Muscle layer of colon (tissue), 2 donors: ENCODE data around the gene UBP1.
"Not testable (repeated sequence)": the region's sequence is repeated elsewhere in the genome, so short reads cannot be mapped to it uniquely, and the experiment has no call there.

Source experiments
- H3K27ac ChIP-seq: one replicate; pipeline ENCODE4 v1.7.0; 2013; ENCODE audit warnings: low read depth, mild to moderate bottlenecking, low read length, moderate library complexity
- H3K27me3 ChIP-seq, 2 donors: one replicate each; pipeline ENCODE4 v1.7.0; 2013; ENCODE audit warnings: low read length in 2 of 2, mild to moderate bottlenecking in 2 of 2; ENCODE audit not compliant: insufficient read depth in 2 of 2, control insufficient read depth in 1 of 2
- H3K36me3 ChIP-seq: one replicate; pipeline ENCODE4 v1.7.0; 2013; ENCODE audit warnings: mild to moderate bottlenecking, low read length; ENCODE audit not compliant: insufficient read depth
- H3K4me1 ChIP-seq: one replicate; pipeline ENCODE4 v1.7.0; 2013; ENCODE audit warnings: mild to moderate bottlenecking, low read length; ENCODE audit not compliant: insufficient read depth
- H3K4me3 ChIP-seq, 2 donors: one replicate each; pipeline ENCODE4 v1.7.0; 2013; ENCODE audit warnings: low read length in 2 of 2, low read depth in 1 of 2, mild to moderate bottlenecking in 1 of 2, moderate library complexity in 1 of 2
- H3K9ac ChIP-seq: one replicate; pipeline ENCODE4 v1.7.0; 2013; ENCODE audit warnings: low read length
- H3K9me3 ChIP-seq: one replicate; pipeline ENCODE4 v1.7.0; 2013; ENCODE audit warnings: mild to moderate bottlenecking, low read length
- donor health status: abdominal sarcoma.
- donor health status: Adenocarcinoma of cecum.

UBP1 gene

GRCh38 chr3:33430061-33430460, 10.1 kb downstream of the UBP1 start:
- Histone ChIP-seq H3K9me3 (no peaks in the 10 kb centered on the region), H3K36me3 (no peaks in the 10 kb centered on the region), H3K4me1 (peaks cover 19% of the 10 kb centered on the region), H3K27me3 (no peaks in the 10 kb centered on the region), H3K9ac (no peak overlapping the region), H3K4me3 (no peak overlapping the region), H3K27ac (no peak overlapping the region)

GRCh38 chr3:33429306-33429705, 10.9 kb downstream of the UBP1 start:
- H3K9me3 ChIP-seq, H3K27me3 ChIP-seq, H3K9ac ChIP-seq, H3K4me3 ChIP-seq, H3K36me3 ChIP-seq, H3K27ac ChIP-seq: not testable (repeated sequence)
- peaks cover 19% of the 10 kb centered on the region for H3K4me1 ChIP-seq

GRCh38 chr3:33428734-33429133, 11.5 kb downstream of the UBP1 start:
- Histone ChIP-seq H3K36me3 (no peaks in the 10 kb centered on the region), H3K27me3 (no peaks in the 10 kb centered on the region), H3K4me3 (no peak overlapping the region), H3K9me3 (no peaks in the 10 kb centered on the region), H3K9ac (no peak overlapping the region), H3K4me1 (peaks cover 19% of the 10 kb centered on the region), H3K27ac (no peak overlapping the region)

- Histone ChIP-seq H3K36me3 (no peaks in the 10 kb centered on the region), H3K9me3 (no peaks in the 10 kb centered on the region), H3K27ac (no peak overlapping the region), H3K9ac (no peak overlapping the region), H3K4me3 (no peak overlapping the region), H3K4me1 (peaks cover 19% of the 10 kb centered on the region), H3K27me3 (no peaks in the 10 kb centered on the region)
Observed at GRCh38 chr3:33426630-33427317, 13.4 kb downstream of the UBP1 start.

- H3K4me3 ChIP-seq, result no peak overlapping the region
Observed at GRCh38 chr3:33426068-33426467, 14.1 kb downstream of the UBP1 start.

GRCh38 chr3:33425453-33425852, 14.8 kb downstream of the UBP1 start:
- no peak overlapping the region for H3K4me3 ChIP-seq
- no peak overlapping the region for H3K9ac ChIP-seq
- no peaks in the 10 kb centered on the region for H3K9me3 ChIP-seq
- H3K27me3 ChIP-seq, result no peaks in the 10 kb centered on the region
- H3K36me3 ChIP-seq, result peaks cover 12% of the 10 kb centered on the region
- H3K27ac ChIP-seq, result no peak overlapping the region
- peaks cover 19% of the 10 kb centered on the region for H3K4me1 ChIP-seq

More at GRCh38 chr3:33426068-33426467, 14.1 kb downstream of the UBP1 start:
- Histone ChIP-seq H3K9ac (no peak overlapping the region), H3K36me3 (peaks cover 7% of the 10 kb centered on the region), H3K4me1 (peaks cover 19% of the 10 kb centered on the region), H3K27me3 (no peaks in the 10 kb centered on the region), H3K27ac (no peak overlapping the region), H3K9me3 (no peaks in the 10 kb centered on the region)

- Histone ChIP-seq H3K36me3 (peaks cover 12% of the 10 kb centered on the region), H3K4me1 (peaks cover 19% of the 10 kb centered on the region), H3K4me3 (no peak overlapping the region), H3K9ac (no peak overlapping the region), H3K27ac (no peak overlapping the region), H3K9me3 (no peaks in the 10 kb centered on the region), H3K27me3 (no peaks in the 10 kb centered on the region)
Observed at GRCh38 chr3:33424606-33425452, 15.4 kb downstream of the UBP1 start.

GRCh38 chr3:33420966-33421365, 19.2 kb downstream of the UBP1 start:
- no peak overlapping the region for H3K27ac ChIP-seq
- H3K36me3 ChIP-seq, result peaks cover 14% of the 10 kb centered on the region
- no peaks in the 10 kb centered on the region for H3K9me3 ChIP-seq
- H3K4me3 ChIP-seq, result no peak overlapping the region
- no peaks in the 10 kb centered on the region for H3K27me3 ChIP-seq
- H3K9ac ChIP-seq, result no peak overlapping the region
- no peaks in the 10 kb centered on the region for H3K4me1 ChIP-seq

GRCh38 chr3:33419948-33420347, 20.3 kb downstream of the UBP1 start:
- H3K27ac ChIP-seq, result no peak overlapping the region
- H3K4me3 ChIP-seq, result no peak overlapping the region
- H3K36me3 ChIP-seq, result peaks cover 24% of the 10 kb centered on the region
- no peak overlapping the region for H3K9ac ChIP-seq
- no peaks in the 10 kb centered on the region for H3K4me1 ChIP-seq
- H3K9me3 ChIP-seq, result no peaks in the 10 kb centered on the region
- H3K27me3 ChIP-seq, result no peaks in the 10 kb centered on the region

- Histone ChIP-seq H3K36me3 (peaks cover 32% of the 10 kb centered on the region), H3K27ac (no peak overlapping the region), H3K27me3 (no peaks in the 10 kb centered on the region), H3K9me3 (no peaks in the 10 kb centered on the region), H3K4me1 (no peaks in the 10 kb centered on the region), H3K4me3 (no peak overlapping the region), H3K9ac (no peak overlapping the region)
Observed at GRCh38 chr3:33417066-33417673, 23.0 kb downstream of the UBP1 start.

- H3K36me3 ChIP-seq, result peaks cover 64% of the 10 kb centered on the region
- H3K27ac ChIP-seq, H3K4me1 ChIP-seq, H3K9me3 ChIP-seq, H3K9ac ChIP-seq, H3K27me3 ChIP-seq, H3K4me3 ChIP-seq: not testable (repeated sequence)
Observed at GRCh38 chr3:33410816-33411215, 29.4 kb downstream of the UBP1 start.
